Brain microvascular endothelial cell (primary cell): ENCODE data around the gene RBM23.
"Not testable (repeated sequence)": the region's sequence is repeated elsewhere in the genome, so short reads cannot be mapped to it uniquely, and the experiment has no call there.

Experiments
- DNase-seq: peaks from one replicate; pipeline ENCODE4 v3.0.0-alpha.2; 2020
- H3K27ac ChIP-seq: fragments of 250-450 bp; sonication (Bioruptor Pico); 2 replicates; pipeline ENCODE4 v1.5.1; 2020; ENCODE audit warnings: mild to moderate bottlenecking, moderate library complexity
- H3K27me3 ChIP-seq: fragments of 250-450 bp; sonication (Bioruptor Pico); replicated peaks from 2 replicates; pipeline ENCODE4 v1.5.1; 2020; ENCODE audit warnings: mild to moderate bottlenecking
- H3K36me3 ChIP-seq: fragments of 250-450 bp; sonication (Bioruptor Pico); replicated peaks from 2 replicates; pipeline ENCODE4 v1.5.1; 2020; ENCODE audit warnings: mild to moderate bottlenecking
- H3K4me3 ChIP-seq: 2 replicates; pipeline ENCODE4 v1.5.1; 2011; ENCODE audit warnings: low read depth, mild to moderate bottlenecking, control low read depth, low read length, moderate library complexity
- CTCF ChIP-seq: IDR thresholded peaks from 2 replicates; pipeline ENCODE4 v1.5.1; 2011; ENCODE audit warnings: low read depth, mild to moderate bottlenecking, moderate library complexity, low read length, control low read depth, inconsistent platforms; ENCODE audit errors: missing control alignments
- in situ Hi-C: cut with HindIII; loops from 2 replicates; pipeline ENCODE4 v1.10.0; 2017; ENCODE audit warnings: low sequenced_read_pairs, low pct_ligation_motif_present

Gene RBM23

GRCh38 chr14:22923746-22924145, 4.8 kb upstream of the RBM23 start:
- no peak overlapping the region for H3K4me3 ChIP-seq
- H3K27ac ChIP-seq, result no peak overlapping the region
- DNase-seq, result no peak
- TF ChIP-seq CTCF, result no peak
- H3K36me3 ChIP-seq, result peaks cover 55% of the 10 kb centered on the region
- in situ Hi-C loops, result no loop called here
- H3K27me3 ChIP-seq, result no peaks in the 10 kb centered on the region

GRCh38 chr14:22922294-22922693, 3.3 kb upstream of the RBM23 start:
- H3K27me3 ChIP-seq, result no peaks in the 10 kb centered on the region
- in situ Hi-C loops, result no loop called here
- no peak for DNase-seq
- H3K27ac ChIP-seq, result no peak overlapping the region
- TF ChIP-seq CTCF, result no peak
- H3K36me3 ChIP-seq, result peaks cover 54% of the 10 kb centered on the region
- no peak overlapping the region for H3K4me3 ChIP-seq

GRCh38 chr14:22920697-22921096, 1.7 kb upstream of the RBM23 start:
- in situ Hi-C loops, result no loop called here

GRCh38 chr14:22919601-22919921, 612 bp upstream of the RBM23 start:
- in situ Hi-C loops, result no loop called here
- Histone ChIP-seq H3K27me3 (no peaks in the 10 kb centered on the region), H3K27ac (peak overlapping the region; percentile 56), H3K4me3 (peak overlapping the region; percentile 43), H3K36me3 (peaks cover 40% of the 10 kb centered on the region)
- TF ChIP-seq CTCF, result no peak
- no peak for DNase-seq

More at GRCh38 chr14:22920697-22921096, 1.7 kb upstream of the RBM23 start:
- no peak for TF ChIP-seq CTCF
- Histone ChIP-seq H3K36me3 (peaks cover 47% of the 10 kb centered on the region), H3K27ac (no peak overlapping the region), H3K4me3 (no peak overlapping the region), H3K27me3 (no peaks in the 10 kb centered on the region)
- DNase-seq, result no peak

- no peak overlapping the region for H3K4me3 ChIP-seq
- no peak overlapping the region for H3K27ac ChIP-seq
- in situ Hi-C loops, result no loop called here
- no peak for TF ChIP-seq CTCF
- peaks cover 10% of the 10 kb centered on the region for H3K36me3 ChIP-seq
- DNase-seq, result no peak
- H3K27me3 ChIP-seq, result no peaks in the 10 kb centered on the region
These were observed 2.9 kb downstream of the RBM23 start for GRCh38 chr14:22915886-22916521.

GRCh38 chr14:22914836-22915235, 4.1 kb downstream of the RBM23 start:
- H3K4me3 ChIP-seq, in situ Hi-C loops, H3K36me3 ChIP-seq, DNase-seq, H3K27me3 ChIP-seq, H3K27ac ChIP-seq: not testable (repeated sequence)
